GM21390 (cell line): ENCODE data around the gene LRBA.
"Not testable (repeated sequence)": the region's sequence is repeated elsewhere in the genome, so short reads cannot be mapped to it uniquely, and the experiment has no call there.

Source experiments
- ATAC-seq: cut with Tn5 transposase; IDR thresholded peaks from one replicate; pipeline ENCODE4 v1.9.1; 2021; ENCODE audit not compliant: unreplicated experiment

The LRBA gene, protein sequence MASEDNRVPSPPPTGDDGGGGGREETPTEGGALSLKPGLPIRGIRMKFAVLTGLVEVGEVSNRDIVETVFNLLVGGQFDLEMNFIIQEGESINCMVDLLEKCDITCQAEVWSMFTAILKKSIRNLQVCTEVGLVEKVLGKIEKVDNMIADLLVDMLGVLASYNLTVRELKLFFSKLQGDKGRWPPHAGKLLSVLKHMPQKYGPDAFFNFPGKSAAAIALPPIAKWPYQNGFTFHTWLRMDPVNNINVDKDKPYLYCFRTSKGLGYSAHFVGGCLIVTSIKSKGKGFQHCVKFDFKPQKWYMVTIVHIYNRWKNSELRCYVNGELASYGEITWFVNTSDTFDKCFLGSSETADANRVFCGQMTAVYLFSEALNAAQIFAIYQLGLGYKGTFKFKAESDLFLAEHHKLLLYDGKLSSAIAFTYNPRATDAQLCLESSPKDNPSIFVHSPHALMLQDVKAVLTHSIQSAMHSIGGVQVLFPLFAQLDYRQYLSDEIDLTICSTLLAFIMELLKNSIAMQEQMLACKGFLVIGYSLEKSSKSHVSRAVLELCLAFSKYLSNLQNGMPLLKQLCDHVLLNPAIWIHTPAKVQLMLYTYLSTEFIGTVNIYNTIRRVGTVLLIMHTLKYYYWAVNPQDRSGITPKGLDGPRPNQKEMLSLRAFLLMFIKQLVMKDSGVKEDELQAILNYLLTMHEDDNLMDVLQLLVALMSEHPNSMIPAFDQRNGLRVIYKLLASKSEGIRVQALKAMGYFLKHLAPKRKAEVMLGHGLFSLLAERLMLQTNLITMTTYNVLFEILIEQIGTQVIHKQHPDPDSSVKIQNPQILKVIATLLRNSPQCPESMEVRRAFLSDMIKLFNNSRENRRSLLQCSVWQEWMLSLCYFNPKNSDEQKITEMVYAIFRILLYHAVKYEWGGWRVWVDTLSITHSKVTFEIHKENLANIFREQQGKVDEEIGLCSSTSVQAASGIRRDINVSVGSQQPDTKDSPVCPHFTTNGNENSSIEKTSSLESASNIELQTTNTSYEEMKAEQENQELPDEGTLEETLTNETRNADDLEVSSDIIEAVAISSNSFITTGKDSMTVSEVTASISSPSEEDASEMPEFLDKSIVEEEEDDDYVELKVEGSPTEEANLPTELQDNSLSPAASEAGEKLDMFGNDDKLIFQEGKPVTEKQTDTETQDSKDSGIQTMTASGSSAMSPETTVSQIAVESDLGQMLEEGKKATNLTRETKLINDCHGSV (N-terminal part only)

DNA sequence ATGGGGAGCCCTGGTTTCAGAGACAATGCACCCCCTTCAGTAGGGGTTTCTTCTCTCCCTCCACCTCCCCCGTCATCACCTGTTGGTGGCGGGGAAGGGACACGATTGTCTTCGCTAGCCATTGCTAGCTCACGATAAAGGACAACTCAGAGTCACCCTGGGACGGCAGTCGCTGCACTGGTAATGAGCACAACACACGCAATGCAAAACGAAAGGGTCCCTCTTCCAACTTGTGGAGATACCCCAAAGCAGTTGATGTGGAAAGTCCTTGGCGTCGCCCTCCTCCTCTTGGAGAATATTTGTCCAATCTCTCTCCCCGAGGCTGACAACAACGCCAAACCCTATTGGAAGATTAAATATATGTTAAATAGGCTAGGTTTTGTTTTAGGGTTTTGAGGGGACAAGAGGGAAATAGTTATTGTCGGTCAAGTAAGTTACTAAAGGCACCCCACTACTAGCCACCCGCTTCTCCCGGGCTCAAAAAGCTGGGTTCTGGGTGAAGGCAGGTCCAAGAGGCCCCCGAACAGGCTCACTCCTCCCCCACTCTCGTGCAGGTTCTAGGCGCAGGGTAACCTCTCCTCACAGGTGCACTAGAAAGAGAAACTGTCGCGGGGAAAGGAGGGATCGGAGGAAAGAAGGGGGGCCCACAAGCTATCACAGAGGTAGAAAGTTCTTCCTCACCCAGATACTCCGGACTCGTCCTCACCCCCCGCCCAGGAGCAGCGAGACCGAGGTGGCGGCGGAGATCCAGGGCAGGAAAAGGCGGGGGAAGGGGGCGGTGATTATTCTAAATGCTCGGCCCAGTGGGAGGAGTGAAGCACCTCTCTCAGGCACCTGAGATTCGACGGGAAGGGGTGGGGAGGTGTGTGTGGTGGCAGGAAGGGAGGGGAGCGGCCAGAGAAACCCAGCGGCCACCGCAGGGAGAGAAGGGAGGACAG, at the start of gene LRBA:
TSS of gene LRBA (minus strand) at position 764 of the 938 bp plus-strand sequence. CDS start at position 122, 642 bp downstream.
- ATAC-seq = peak; percentile 72

DNA sequence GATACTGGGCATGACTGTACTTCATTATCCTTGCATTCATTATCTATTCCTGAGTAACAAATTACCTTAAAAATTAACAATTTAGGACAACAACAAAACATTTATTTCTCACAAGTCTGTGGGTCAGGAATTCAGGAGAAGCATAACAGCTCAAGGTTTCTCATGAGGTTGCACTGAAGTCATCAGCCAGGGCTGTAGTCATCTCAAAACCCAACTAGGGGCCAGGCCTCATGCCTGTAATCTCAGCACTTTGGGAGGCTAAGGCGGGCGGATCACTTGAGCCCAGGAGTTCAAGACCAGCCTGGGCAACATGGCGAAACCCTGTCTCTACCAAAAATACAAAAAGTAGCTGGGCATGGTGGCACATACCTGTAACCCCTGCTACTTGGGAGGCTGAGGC, 48.1 kb upstream of the LRBA start:
- not testable (repeated sequence) for ATAC-seq

DNA sequence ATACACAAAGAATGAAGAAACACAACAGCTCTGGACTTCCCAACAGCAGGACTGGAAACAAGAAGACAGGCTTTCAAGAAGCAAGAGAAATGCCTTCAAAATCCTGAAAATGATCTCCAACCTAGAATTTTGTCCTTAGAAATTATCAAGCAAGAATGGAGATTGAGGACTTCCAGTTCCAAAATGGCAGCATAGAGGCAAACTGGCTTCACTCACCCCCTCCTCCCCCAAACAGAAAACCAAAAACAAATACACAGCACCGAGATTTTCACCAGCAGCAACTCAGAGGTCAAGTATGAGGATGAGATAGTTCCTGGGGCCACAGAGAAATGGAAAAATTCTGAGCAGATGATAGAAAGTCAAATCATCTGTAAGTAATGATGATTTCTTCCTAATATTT, 40.5 kb upstream of the LRBA start:
- ATAC-seq = no peak

DNA sequence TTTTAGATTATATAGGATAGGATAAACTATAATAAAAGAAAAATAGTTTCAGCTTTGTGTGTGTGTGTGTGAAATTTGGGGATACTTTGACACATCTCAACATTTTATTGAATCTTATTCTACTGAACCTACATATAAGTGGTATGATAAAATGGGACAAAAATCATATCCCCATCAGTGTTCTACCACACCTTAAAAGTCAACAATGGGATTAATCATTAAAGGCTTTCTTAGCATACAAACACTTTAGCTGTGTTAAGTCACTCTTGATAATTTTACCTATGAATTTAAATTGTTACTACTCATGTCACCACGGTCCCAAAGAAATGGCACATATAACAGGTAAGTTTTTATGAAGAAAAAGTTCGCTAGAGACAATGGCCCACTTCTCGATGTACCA, 37.7 kb upstream of the LRBA start:
- ATAC-seq = no peak

DNA sequence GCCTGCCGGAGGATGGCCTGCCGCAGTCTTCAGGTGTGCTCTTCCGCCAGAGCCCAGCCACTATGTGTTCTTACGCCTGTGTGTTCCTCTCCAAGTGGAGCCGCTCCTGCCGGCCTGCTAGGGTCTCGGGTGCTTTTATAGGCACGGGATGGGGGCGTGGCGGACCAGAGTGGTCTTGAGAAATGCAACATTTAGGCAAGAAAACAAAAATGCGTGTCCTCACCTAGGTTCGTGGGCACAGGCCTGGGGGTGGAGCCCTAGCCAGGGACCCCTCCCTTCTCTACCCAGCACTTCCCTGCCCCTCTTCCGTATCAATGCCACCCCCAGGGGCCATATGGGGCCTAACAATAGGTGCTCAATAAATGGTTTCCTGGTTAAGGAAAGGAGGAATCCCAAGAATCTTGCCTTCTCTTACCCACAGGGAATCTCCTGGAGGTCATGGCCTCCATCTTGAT, 34.4 kb upstream of the LRBA start:
- ATAC-seq = no peak

DNA sequence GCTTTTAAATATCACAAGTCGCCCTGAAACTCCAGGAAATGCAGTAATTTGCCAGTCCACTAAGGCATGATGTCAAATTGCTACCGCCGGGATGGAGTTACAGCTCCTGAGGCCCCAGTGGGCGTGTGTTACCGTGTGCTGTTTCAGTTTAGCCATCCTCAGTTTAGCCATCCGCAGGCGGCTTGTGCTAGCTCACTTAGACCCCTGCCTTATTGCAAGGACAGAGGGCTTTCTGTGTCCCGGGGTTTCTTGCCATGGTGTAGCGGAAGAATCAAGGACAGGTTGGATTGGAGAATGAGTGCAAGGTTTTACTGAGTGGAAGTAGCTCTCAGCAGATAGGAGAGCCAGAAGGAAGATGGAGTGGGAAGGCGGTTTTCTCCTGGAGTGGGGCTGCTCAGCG, 33.8 kb upstream of the LRBA start:
- no peak for ATAC-seq

DNA sequence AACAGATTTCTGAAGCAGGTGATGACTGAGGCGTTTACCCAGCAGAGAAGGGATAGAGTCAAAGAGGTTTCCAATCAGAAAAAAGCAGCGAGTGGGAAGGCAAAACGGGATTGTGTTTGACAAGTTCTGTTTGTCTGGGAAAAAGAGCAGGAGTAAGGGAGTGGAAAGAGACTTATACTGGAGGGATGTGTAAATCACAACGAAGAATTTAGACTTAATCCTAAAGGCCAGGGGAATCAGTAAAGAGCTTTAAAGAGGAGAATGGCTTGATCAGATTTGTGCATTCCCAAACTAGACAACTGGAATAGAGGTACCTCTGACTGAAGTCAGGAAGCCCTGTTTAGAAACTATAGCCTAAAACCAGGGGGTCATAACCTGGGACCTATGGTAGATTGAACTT, 31.5 kb upstream of the LRBA start:
- ATAC-seq = no peak

DNA sequence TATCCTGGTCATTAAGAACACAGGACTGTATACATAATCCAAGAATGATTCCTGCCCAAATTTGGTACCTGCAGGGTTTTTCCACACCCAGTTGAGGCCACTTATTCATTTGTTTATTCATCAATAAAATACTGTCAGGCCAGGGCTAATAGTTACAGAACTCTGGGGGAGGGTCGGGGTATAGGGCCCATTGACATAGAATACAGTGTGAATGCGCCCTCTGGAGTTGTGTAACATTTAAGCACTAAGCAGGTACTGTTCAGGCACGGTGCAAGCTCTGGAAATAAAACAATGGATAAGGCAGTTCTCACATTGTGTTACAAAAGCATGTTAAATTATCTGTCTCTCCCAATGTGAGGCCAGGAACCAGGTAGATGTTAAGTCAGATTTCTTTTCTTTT, 30.8 kb upstream of the LRBA start:
- no peak for ATAC-seq

DNA sequence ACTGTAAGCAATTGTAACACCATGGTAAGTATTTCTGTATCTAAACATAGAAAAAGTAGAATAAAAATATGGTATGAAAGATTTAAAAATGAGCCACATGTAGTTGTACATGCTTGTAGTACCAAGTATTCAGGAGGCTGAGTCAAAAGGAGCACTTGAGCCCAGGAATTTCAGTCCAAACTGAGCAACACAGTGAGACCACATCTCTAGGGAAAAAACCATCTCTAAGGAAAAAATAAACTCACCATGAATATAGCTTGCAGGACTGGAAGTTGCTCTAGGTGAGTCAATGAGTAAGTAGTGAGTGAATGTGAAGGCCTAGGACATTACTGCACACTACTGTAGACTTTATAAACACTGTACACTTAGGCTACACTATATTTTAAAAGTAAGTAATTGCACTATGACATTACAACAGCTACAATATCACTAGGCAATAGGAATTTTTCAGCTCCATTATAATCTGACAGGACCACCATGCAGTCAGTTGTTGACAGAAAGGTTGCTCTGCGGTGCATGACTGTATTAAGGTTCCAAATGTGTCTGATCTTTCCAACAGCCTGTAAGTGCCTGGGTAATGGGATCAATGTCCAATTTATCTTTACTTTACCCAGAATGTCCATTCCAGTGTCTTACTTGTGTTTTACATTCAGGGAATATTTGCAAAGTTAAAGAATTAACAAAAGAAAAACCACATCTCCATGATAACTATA, 28.9 kb upstream of the LRBA start:
- ATAC-seq = no peak

DNA sequence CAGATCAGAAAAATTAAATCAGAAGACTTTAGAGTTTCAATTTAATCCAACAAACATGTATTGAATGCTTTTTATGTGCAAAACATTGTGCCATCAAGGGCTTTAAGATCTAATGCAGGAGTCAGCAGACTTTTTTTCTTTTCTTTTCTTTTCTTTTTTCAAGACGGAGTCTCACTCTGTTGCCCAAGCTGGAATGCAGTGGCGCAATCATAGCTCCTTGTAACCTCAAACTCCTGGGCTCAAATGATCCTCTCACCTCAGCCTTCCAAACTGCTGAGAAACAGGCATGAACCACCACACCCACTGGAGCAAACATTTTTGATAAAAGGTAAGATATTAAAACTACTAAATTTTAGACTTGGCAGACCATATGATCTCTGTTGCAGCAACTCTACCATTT, 24.6 kb upstream of the LRBA start:
- ATAC-seq = no peak

DNA sequence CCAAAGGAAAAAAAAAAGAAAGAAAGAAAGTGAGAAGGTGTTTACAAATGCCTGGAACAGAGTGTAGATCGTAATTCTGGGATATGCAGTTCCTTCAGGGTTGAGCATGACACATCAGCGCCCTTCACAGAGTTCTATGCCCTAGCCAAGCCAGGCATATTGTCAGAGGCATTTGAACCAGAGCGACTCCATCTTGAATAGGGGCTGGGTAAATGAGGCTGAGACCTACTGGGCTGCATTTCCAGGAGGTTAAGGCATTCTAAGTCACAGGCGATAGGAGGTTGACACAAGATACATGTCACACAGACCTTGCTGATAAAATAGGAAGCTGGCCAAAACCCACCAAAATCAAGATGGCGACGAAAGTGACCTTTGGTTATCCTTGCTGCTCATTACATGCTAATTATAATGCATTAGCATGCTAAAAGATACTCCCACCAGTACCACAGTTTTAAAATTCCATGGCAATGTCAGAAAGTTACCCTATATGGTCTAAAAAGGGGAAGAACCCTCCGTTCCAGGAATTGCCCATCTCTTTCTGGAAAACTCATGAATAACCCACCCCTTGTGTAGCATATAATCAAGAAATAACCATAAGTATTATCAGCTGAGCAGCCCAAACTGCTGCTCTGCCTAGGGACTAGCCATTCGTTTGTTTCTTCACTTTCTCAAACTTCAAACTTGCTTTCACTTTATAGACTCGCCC, 23.5 kb upstream of the LRBA start:
- ATAC-seq = no peak

DNA sequence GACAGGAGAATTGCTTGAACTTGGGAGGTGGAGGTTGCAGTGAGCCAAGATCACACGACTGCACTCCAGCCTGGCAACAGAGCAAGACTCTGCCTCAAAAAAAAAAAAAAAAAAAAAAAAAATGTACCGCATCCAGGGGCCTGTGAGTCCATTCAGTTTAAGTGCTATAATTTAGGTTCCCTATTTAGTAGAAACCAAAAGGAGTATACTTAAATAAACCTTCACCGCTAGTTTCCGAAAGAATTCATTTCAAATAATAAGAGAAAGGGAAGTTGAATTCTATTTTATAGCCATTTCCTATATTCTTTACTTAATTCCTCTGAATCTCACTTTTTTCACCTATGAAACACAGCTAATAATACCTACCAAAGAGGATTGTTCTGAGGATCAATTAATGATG, 20.8 kb upstream of the LRBA start:
- ATAC-seq = no peak

DNA sequence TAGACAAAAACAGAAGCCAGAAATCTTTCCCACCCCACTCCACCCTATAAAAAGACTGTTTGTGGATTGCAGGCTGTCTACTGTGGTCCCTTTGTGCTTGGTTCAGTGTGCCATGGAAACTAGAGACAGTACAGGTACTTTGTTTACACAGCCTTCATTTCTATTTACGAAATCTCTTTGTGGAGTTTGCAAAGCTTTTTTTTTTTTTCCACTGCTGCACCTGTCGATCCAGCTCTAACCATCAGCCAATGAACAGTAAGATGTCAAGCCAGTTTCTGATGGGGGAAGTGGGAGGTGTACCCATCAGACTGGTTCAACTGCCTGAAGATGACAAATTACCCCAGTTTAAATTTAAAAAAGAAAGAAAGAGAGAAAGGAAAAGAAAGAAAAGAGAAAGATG, 20.2 kb upstream of the LRBA start:
- no peak for ATAC-seq

DNA sequence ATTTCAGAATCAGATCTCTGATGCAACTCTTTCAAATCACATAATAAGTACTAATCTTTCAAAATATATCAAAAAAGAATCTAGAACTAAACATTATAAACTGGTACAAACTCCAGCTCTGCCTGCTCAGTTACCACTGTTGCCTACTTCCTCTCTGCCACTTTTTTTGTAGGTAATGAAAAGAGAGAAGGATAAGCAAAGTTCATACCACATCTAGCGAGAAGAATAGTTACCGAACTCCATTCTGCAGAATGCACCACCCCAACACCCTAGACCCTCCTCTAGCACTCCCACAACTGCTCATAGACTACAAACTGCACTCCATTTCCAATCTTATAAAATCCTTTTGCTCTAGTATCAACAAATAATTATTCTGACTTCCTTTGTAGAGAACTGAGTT, 19.7 kb upstream of the LRBA start:
- ATAC-seq = no peak

DNA sequence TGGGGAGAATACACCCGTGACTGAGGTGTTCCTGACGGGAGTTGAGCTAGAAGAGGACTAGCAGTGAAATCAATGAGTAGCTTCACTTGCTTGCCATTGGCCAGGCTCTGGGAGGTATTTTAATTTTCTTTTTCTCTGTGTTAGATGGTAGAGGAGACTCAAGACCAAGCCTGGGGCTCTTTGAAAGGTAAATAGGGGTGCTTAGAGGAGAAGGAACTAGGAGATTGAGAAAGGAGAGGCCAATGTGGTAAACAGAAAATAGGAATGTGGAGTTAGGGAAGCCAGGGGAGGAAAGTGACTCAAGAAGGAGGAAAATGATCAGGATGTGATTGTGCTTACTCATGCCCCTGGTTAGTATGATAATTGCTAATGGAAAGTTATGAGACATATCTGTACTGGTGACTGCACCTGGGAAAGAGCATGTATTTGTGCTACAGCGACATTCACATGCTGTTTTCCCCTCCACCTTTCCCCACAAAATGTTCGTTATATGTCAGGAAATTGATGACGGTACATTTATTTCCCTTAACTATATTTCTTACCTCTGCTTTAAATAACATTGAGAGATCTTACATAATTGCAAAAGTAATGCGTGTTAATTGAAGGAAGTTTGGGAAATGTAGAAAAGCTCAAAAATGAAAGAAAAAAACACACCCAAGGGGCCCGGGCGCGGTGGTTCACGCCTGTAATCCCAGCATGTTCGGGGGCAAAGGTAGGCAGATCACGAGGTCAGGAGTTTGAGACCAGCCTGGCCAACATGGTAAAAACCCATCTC, 16.9 kb upstream of the LRBA start:
- peak; percentile 65 for ATAC-seq

DNA sequence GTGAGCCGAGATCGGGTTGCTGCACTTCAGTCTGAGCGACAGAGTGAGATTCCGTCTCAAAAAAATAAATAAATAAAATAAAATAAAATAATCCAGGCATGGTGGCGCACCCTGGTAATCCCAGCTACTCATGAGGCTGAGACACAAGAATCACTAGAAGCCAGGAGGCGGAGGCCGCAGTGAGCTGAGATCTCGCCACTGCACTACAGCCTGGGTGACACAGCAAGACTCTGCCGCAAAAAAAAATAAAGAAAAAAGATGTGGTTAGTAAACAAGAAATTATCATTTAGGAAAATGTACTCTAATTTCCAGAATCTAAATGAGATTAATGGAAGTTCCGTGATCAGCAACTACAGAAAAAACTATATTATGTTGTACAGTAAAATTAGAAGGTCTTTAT, 14.5 kb upstream of the LRBA start:
- no peak for ATAC-seq

DNA sequence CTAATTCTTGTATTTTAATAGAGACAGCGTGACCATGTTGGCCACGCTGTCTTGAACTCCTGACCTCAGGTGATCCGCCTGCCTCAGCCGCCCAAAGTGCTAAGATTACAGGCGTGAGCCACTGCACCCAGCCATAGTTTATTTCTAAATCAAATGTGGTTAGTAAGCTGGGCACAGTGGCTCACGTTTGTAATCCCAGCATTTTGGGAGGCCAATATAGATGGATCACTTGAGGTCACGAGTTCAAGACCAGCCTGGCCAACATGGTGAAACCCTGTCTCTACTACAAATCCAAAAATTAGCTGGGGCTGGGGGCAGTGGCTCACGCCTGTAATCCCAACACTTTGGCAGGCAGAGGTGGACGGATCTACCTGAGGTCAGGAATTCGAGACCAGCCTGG, 13.9 kb upstream of the LRBA start:
- not testable (repeated sequence) for ATAC-seq

DNA sequence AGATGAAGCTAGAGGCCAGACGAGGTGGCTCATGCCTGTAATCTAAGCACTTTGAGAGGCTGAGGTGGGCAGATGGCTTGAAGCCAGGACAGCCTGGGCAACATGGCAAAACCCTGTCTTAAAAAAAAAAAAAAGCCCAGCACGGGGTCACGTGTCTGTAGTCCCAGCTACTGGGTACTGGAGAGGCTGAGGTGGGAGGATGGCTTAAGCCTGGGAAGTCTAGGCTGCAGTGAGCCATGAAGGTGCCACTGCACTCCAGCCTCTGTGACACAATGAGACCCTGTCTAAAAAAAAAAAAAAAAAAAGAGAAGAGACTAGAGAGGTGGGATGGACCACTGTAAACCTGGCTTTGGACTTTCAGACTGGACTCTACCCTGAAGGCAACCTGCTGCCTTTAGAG, 10.7 kb upstream of the LRBA start:
- no peak for ATAC-seq
